SK-N-SH (cell line): ENCODE measurements around the gene MORF4L1. TPM values are rescaled to one million over a fixed set of nuclear protein-coding genes. Genes with fewer than 3 reads are reported as not detected.

Experiments used
- CTCF ChIA-PET: fragments of 300-600, 350-600 bp; formaldehyde crosslinking; extraction: SDS; loops from one replicate; lab custom pipeline; 2021; lab: Yijun Ruan, JAX
- POLR2A ChIA-PET: fragments of 350-600 bp; sonication (Branson Sonifier 250); formaldehyde crosslinking; extraction: SDS; loops from one replicate; lab custom pipeline; 2020; ENCODE audit warnings: antibody characterized with exemption, inconsistent platforms; lab: Yijun Ruan, JAX
- DNase-seq: peaks from one replicate; pipeline ENCODE4 v3.0.0; 2012
- H2AFZ ChIP-seq: fragments of 200-600 bp; sonication (generic); 2 replicates; pipeline ENCODE4 v1.8.1; 2016; ENCODE audit warnings: antibody characterized with exemption, mild to moderate bottlenecking, low read depth
- H3F3A ChIP-seq: fragments of 200-600 bp; sonication (generic); replicated peaks from 2 replicates; pipeline ENCODE3; 2016; ENCODE audit warnings: antibody characterized with exemption, mild to moderate bottlenecking; ENCODE audit not compliant: insufficient read depth
- H3K27ac ChIP-seq, 2 experiments: fragments of 200-500 bp in 1 of 2; fragments of 200-600 bp in 1 of 2; sonication (Bioruptor generic) in 1 of 2; sonication (generic), shearing (Covaris generic) in 1 of 2; 2 replicates each; pipeline versions ENCODE4 v1.5.1 to v1.6.1; 2014 to 2016; ENCODE audit warnings: low read depth in 2 of 2, inconsistent platforms in 1 of 2, low read length in 1 of 2, mild to moderate bottlenecking in 1 of 2, mixed read lengths in 1 of 2
- H3K27me3 ChIP-seq: fragments of 200-600 bp; sonication (generic), shearing (Covaris generic); 2 replicates; pipeline ENCODE4 v1.6.1; 2016; ENCODE audit warnings: mixed run types; ENCODE audit not compliant: insufficient read depth
- H3K36me3 ChIP-seq, 2 experiments: fragments of 200-500 bp in 1 of 2; fragments of 200-600 bp in 1 of 2; sonication (Bioruptor generic) in 1 of 2; sonication (generic) in 1 of 2; replicated peaks in 1 of 2; 2 replicates each; pipeline versions ENCODE3 to v1.5.1; 2014 to 2016; ENCODE audit warnings: low read length in 1 of 2, mild to moderate bottlenecking in 1 of 2; ENCODE audit not compliant: insufficient read depth in 2 of 2, control insufficient read depth in 1 of 2
- H3K4me1 ChIP-seq, 2 experiments: fragments of 200-500 bp in 1 of 2; fragments of 200-600 bp in 1 of 2; sonication (Bioruptor generic) in 1 of 2; sonication (generic), shearing (Covaris generic) in 1 of 2; 2 replicates each; pipeline versions ENCODE4 v1.5.1 to v1.6.1; 2014 to 2016; ENCODE audit warnings: low read depth in 1 of 2, low read length in 1 of 2, mixed run types in 1 of 2; ENCODE audit not compliant: insufficient read depth in 2 of 2, control insufficient read depth in 1 of 2
- H3K4me2 ChIP-seq: fragments of 200-600 bp; sonication (generic), shearing (Covaris generic); 2 replicates; pipeline ENCODE4 v1.6.1; 2017; ENCODE audit warnings: mixed run types
- H3K4me3 ChIP-seq, 2 experiments: fragments of 200-500 bp in 1 of 2; fragments of 200-600 bp in 1 of 2; sonication (Bioruptor generic) in 1 of 2; sonication (generic), shearing (Covaris generic) in 1 of 2; 2 replicates each; pipeline versions ENCODE4 v1.5.1 to v1.8.1; 2014 to 2016; ENCODE audit warnings: low read depth in 2 of 2, inconsistent platforms in 1 of 2, low read length in 1 of 2, mild to moderate bottlenecking in 1 of 2, mixed read lengths in 1 of 2, moderate library complexity in 1 of 2
- H3K79me2 ChIP-seq: fragments of 200-600 bp; sonication (generic); 2 replicates; pipeline ENCODE4 v1.8.1; 2017; ENCODE audit warnings: mild to moderate bottlenecking; ENCODE audit not compliant: insufficient read depth
- H3K9ac ChIP-seq: fragments of 200-600 bp; sonication (generic); 2 replicates; pipeline ENCODE4 v1.6.1; 2017; ENCODE audit warnings: mixed run types
- H3K9me2 ChIP-seq: fragments of 200-600 bp; sonication (generic); 2 replicates; pipeline ENCODE4 v1.6.1; 2017; ENCODE audit warnings: mixed run types
- H3K9me3 ChIP-seq: fragments of 200-600 bp; sonication (generic); 2 replicates; pipeline ENCODE4 v1.6.1; 2017; ENCODE audit warnings: mixed run types, mild to moderate bottlenecking, moderate library complexity
- H4K20me1 ChIP-seq: fragments of 200-600 bp; sonication (generic); 2 replicates; pipeline ENCODE4 v1.6.1; 2017; ENCODE audit warnings: mild to moderate bottlenecking, mixed run types; ENCODE audit not compliant: insufficient read depth
- CHD2 ChIP-seq: fragments of 150-350 bp; IDR thresholded peaks from 2 replicates; pipeline ENCODE4 v1.6.1; 2018; ENCODE audit warnings: low read length; ENCODE audit not compliant: partially characterized antibody
- FOXJ3 ChIP-seq: sonication (generic); formaldehyde crosslinking; IDR thresholded peaks from 2 replicates; pipeline ENCODE4 v1.5.1; 2020; ENCODE audit warnings: mild to moderate bottlenecking, missing genetic modification reagents
- FOXM1 ChIP-seq: IDR thresholded peaks from 2 replicates; pipeline ENCODE4 v1.4.0; 2012; ENCODE audit warnings: low read depth, mild to moderate bottlenecking
- GATA2 ChIP-seq: sonication (generic); formaldehyde crosslinking; IDR thresholded peaks from 2 replicates; pipeline ENCODE4 v1.5.0; 2020; ENCODE audit warnings: mild to moderate bottlenecking, missing genetic modification reagents
- JUND ChIP-seq: IDR thresholded peaks from 2 replicates; pipeline ENCODE4 v1.4.0; 2012
- MXI1 ChIP-seq: IDR thresholded peaks from 2 replicates; pipeline ENCODE4 v1.6.1; 2012; ENCODE audit warnings: mild to moderate bottlenecking, low read depth, low read length, improper control_type of control experiment
- NFIC ChIP-seq: IDR thresholded peaks from 2 replicates; pipeline ENCODE4 v1.4.0; 2012; ENCODE audit warnings: borderline replicate concordance
- NRF1 ChIP-seq: IDR thresholded peaks from 2 replicates; pipeline ENCODE4 v1.6.1; 2012; ENCODE audit warnings: low read depth, mild to moderate bottlenecking, low read length
- PBX3 ChIP-seq: IDR thresholded peaks from 2 replicates; pipeline ENCODE4; 2012
- POLR2AphosphoS5 ChIP-seq: IDR thresholded peaks from 2 replicates; pipeline ENCODE4 v1.6.1; 2012; ENCODE audit warnings: low read depth, low read length
- RAD21 ChIP-seq: IDR thresholded peaks from 2 replicates; pipeline ENCODE4 v1.6.1; 2012; ENCODE audit warnings: mild to moderate bottlenecking, low read length
- SIN3A ChIP-seq: IDR thresholded peaks from 2 replicates; pipeline ENCODE4 v1.6.1; 2012; ENCODE audit warnings: low read depth, mild to moderate bottlenecking, low read length, moderate library complexity, borderline replicate concordance
- SMC3 ChIP-seq: IDR thresholded peaks from 2 replicates; pipeline ENCODE4 v1.6.1; 2012; ENCODE audit warnings: low read depth, low read length, improper control_type of control experiment
- TAF1 ChIP-seq: IDR thresholded peaks from 2 replicates; pipeline ENCODE4 v1.6.1; 2012; ENCODE audit warnings: low read depth, mild to moderate bottlenecking, low read length, moderate library complexity, borderline replicate concordance
- TCF12 ChIP-seq: IDR thresholded peaks from 2 replicates; pipeline ENCODE4 v1.4.0; 2012
- TEAD4 ChIP-seq: IDR thresholded peaks from 2 replicates; pipeline ENCODE4 v1.4.0; 2012; ENCODE audit warnings: mild to moderate bottlenecking, borderline replicate concordance; ENCODE audit not compliant: insufficient read depth
- YY1 ChIP-seq: IDR thresholded peaks from 2 replicates; pipeline ENCODE4 v1.4.0; 2012; ENCODE audit warnings: low read depth, mild to moderate bottlenecking
- ZBTB33 ChIP-seq: IDR thresholded peaks from 2 replicates; pipeline ENCODE4 v1.4.0; 2012; ENCODE audit warnings: low read depth, borderline replicate concordance
- WGBS: methylation state at CpG from one replicate; pipeline ENCODE4 v1.1.6; 2017; ENCODE audit warnings: low lambda C conversion rate; 5-methylcytosine and 5-hydroxymethylcytosine counted together
- polyA plus RNA-seq, 3 experiments: library from polyadenylated mRNA; depleted of rRNA; stranded (reverse); fragments of >200 nt; gene quantifications; 2 replicates each; pipeline ENCODE4 v1.2.3, GENCODE V29; 2012

Gene MORF4L1
- polyA plus RNA-seq, 1 of the 3 experiments (the other 2 are of a cell fraction) = 163 TPM

DNA sequence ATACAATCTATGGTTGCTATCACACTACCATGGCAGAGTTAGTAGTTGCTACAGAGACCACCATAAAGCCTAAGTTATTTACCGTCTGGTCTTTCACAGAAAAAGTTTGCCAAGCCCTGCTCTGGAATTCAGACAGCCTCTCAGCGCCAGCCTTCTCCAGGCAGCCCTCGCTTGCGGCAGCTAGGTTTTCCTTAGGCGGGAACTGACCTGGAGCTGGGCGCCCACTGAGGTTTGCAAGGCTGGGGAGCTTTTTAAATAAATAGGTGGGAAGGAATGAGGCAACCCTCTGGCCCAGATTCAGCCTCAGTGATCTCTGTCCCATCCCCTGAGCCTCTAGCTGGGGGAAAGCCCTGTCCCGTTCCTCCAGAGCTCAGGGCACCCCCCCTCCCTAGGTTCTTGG lies 71.0 kb downstream of the MORF4L1 start:
- H3K4me3 ChIP-seq = no peak overlapping the region
- no peaks in the 10 kb centered on the region for H3K36me3 ChIP-seq
- no peak overlapping the region for H3K27ac ChIP-seq
- H3K9me2 ChIP-seq = no peaks in the 10 kb centered on the region
- WGBS = 85% methylated on average over 7 of the region's 7 CpGs
- H3K27me3 ChIP-seq = no peaks in the 10 kb centered on the region
- H3K9ac ChIP-seq = no peak overlapping the region
- no peaks in the 10 kb centered on the region for H3K9me3 ChIP-seq
- DNase-seq = no peak
- H3K4me2 ChIP-seq = no peak overlapping the region
- no peaks in the 10 kb centered on the region for H3F3A ChIP-seq
- H4K20me1 ChIP-seq = no peaks in the 10 kb centered on the region
- CTCF ChIA-PET = interaction anchor here (1.0 to 1.9 kb wide), 3 partner anchors 8 to 36 kb away, joined by 3 to 5 read pairs (median 3); no protein-coding TSS in a partner anchor
- no peaks in the 10 kb centered on the region for H3K79me2 ChIP-seq
- TF ChIP-seq CHD2 = no peak
- no peak for TF ChIP-seq POLR2AphosphoS5
- TF ChIP-seq TEAD4 = no peak
- TF ChIP-seq TAF1 = no peak
- TF ChIP-seq ZBTB33 = no peak
- no peak for TF ChIP-seq GATA2
- TF ChIP-seq FOXM1 = no peak
- no peak for TF ChIP-seq JUND
- TF ChIP-seq YY1 = no peak
- no peak for TF ChIP-seq FOXJ3 (CRISPR knock-in tag)
- no peak for TF ChIP-seq SIN3A
- TF ChIP-seq SMC3 = no peak
- TF ChIP-seq RAD21 = no peak
- no peak for TF ChIP-seq PBX3
- no peak for TF ChIP-seq NFIC
- no peak for TF ChIP-seq NRF1
- no peak for TF ChIP-seq TCF12
- TF ChIP-seq MXI1 = no peak
- POLR2A ChIA-PET = no interaction called here
- H2AFZ ChIP-seq = no peak overlapping the region
- H3K4me1 ChIP-seq = peaks cover 0 to 11% of the 10 kb centered on the region in 2 experiments; a peak in 1 of 4 replicates
